HL-60/S4 treated with phorbol 12-myristate 13-acetate at 8.2 ng/mL for 4 days and 3 days (cell line): Measurements from ENCODE around the gene TEX54.
"Not testable (repeated sequence)": the region's sequence is repeated elsewhere in the genome, so short reads cannot be mapped to it uniquely, and the experiment has no call there.

Experiments
- in situ Hi-C: fragments of 300-500 bp; cut with MboI; formaldehyde crosslinking; loops from 2 replicates; pipeline ENCODE4 v1.15.0; 2022; ENCODE audit warnings: low sequenced_read_pairs

Gene TEX54

GRCh38 chr11:62839050-62839945 is 6.7 kb upstream of the TEX54 start, which contains the start of gene WDR74:
WDR74 (minus strand) TSS chr11:62839590; CDS start chr11:62839570, 20 bp downstream.
- in situ Hi-C loops = no loop called here

- in situ Hi-C loops = no loop called here
Observed at GRCh38 chr11:62835336-62835735, 2.7 kb upstream of the TEX54 start.

DNA sequence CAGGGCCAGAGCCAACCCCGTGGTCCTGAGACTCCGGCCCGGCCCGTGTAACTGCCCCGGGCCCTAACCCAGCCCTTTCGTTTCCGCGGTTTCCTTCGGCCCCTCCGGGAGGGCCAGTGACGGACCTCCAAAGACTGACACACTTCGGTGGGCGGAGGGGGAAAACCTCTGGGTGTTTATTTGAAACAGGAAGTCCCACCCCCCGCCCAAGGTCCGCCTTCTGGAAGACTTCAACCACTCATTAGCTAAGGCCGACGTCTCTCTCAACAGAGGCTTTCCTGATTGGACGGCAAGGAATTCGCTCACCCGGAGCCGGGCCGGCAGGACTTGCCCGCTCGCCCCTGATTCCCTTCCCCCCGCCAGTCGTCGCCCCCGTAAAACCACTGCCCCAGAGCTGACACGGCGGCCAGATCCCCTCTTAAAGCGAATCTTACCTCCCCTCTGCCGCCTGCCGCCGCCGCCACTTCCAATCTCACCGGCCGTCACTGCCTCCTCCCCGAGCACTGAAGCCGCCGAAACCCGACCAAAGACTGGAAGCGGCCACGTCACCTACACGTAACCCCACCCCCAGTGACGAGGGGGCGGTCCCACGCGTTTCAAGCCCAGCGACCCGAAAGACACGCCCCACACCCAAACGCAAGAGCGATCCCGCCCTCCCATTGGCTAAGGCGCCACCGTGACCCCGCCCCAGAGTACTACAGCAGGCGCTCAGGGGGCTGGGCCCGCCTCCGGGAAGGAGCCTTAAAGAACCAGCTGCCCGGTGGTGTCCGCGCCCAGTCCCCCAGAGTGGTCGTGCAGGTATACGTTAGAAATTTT is 913 bp downstream of the TEX54 start, which contains the start of gene STX5:
TSS of gene STX5 (minus strand) at position 532 of the 816 bp plus-strand sequence. CDS start 808 bp downstream, outside the sequence.
- in situ Hi-C loops = no loop called here

DNA sequence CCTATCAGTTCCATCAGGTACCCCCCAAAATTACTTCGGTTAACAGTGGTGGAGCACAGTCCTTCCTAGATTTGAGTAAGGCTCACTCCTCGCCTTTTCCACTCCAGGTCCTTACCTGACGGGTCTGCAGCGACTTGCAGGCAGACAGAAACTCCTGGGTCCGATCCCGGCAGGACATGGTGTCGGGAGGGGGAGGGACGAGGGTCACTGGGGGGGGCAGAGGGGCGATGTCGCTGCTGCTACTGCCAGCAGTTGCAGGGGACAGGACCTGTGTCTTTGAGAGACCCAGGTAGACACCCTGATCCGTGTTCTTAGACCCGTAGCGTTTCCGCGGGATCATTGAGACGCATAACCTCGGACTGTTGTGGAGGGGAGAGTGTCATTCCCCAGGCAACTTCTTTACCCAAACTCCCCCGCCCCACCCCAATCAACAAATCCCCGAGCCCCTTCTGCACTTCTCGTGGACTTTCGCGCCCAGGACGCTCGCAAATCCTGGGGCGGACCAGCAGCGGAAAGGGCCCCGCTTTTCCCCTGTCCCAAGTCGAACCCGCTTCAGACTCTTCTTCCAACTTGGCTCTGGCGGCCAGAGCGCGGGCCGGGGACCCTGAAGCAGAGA is 1.6 kb downstream of the TEX54 start:
- in situ Hi-C loops = no loop called here

- in situ Hi-C loops = not testable (repeated sequence)
Observed at GRCh38 chr11:62828130-62828529, 4.5 kb downstream of the TEX54 start.

DNA sequence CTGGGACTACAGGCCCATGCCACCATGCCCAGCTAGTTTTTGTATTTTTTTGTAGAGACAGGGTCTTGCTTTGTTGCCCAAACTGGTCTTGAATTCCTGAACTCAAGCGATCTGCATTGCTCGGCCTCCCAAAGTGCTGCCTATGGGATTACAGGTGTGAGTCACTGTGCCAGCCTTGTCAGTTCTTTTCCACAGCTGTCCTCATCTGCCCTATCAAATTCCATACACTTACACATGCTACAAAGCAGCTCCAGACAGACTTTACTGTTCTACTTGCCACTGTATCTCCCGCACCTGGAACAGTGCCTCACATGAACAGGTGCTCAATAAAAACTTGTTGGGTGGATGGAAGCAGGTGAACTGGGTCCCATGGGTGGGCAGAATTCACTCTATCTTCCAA is 9.0 kb downstream of the TEX54 start:
- in situ Hi-C loops = no loop called here

DNA sequence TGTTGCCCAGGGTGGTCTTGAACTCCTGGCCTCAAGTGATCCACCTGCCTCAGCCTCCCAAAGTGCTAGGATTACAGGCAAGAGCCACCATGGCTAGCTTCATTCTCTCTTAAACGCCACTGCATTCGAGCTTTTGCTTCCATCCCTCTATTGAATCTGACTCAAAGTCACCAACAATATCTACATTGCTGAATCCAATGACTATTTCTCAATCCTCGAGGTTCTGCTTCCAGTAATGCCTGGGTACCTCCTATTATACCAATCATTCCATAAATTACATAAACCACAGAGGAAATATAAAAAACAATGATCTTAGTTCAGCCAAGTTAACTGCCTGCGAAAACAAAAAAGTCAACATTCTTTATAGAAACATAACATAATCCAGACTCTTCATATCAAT is 15.5 kb downstream of the TEX54 start:
- in situ Hi-C loops = no loop called here

GRCh38 chr11:62816557-62816956 is 16.1 kb downstream of the TEX54 start:
- in situ Hi-C loops = no loop called here

GRCh38 chr11:62811659-62812058 is 21.0 kb downstream of the TEX54 start:
- in situ Hi-C loops = no loop called here

DNA sequence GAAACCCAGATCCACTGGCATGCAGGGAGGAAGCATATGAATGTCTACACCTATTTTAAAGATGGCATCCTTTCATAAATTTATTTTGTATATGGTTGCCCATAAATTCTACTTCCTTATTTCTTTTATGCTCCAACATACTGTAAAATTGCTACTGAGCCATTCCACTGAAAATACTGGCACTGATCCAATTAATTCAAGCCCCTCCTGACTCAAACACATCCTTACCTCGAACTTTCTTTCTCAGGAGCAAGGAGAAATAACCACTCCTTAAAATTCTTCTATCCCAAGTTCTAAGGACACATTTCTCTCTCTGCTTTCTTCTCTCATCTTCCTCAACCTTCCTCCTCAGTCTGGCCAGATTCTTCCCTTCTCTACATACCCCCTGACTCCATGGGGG is 21.9 kb downstream of the TEX54 start:
- in situ Hi-C loops = no loop called here

DNA sequence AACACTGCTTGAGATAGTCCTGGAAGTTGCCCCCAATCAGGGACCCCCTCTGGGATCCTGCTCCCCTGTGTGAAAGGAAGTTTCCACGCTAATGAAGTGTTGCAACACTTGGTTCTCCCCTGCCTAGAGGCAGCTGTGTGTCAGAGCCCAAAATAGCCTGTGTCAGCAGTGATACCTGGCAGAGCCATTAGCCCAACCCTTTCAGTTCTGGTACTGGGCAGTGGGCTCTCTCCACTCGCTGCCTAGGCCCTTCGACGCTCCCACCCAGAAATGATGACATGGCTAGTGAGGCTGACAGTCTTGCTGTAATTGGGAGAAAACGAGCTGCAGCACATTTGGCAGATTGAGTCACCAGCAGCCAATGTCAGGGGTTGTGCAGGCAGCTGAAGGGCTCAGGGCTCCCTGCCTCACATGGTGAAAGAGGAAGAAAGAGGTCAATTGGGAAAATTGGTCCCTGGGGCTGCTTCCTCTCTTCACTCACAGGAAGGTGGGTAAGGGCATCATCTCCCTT is 26.0 kb downstream of the TEX54 start:
- in situ Hi-C loops = no loop called here

GRCh38 chr11:62805961-62806441 is 26.6 kb downstream of the TEX54 start:
- in situ Hi-C loops = no loop called here

DNA sequence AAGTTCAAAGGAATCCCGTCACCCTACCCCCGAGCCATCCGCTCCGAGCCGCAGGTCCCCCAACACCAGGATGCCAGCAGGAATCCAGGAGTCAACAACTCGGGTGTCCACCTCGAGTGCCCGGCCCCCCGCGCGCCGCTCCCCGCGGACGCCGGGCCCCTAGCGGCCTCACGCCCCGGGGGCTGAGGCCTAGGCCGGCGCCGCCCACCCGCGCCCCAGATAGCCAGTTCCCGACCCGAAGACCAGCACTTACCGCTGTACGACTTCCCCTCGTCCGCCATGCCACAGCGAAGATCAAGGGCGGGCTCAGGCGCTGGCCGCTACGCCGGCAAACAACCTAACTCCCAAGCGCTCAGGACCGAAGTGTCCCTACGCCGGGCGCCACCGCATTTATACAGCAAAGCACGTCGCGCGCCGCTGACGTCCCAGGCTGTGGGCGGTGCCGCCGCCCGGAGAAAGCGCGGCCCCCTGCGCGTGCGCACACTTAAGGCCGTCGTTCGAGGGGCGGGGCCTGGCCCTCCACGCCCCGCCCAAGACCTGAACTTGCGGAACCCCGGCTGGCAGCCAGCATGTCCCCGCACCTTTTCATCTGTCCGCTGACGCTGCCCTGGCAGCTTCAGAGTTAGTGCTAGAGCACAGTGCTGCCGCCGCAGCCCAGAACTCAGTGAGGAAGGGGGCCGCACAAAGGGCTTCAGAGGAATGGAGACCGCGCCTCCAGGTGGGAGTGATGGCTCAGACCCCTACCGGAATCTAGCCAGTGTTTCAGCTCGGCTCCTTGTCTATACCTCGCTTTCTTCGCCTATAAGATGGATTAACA is 27.4 kb downstream of the TEX54 start, which contains the start of gene NXF1:
TSS of gene NXF1 (minus strand) at position 365 of the 817 bp plus-strand sequence. CDS start at position 281, 84 bp downstream.
- in situ Hi-C loops = no loop called here

GRCh38 chr11:62804310-62805075 is 28.1 kb downstream of the TEX54 start:
- in situ Hi-C loops = no loop called here

- in situ Hi-C loops = no loop called here
Observed at GRCh38 chr11:62801071-62801470, 31.6 kb downstream of the TEX54 start.

GRCh38 chr11:62799486-62799885 is 33.2 kb downstream of the TEX54 start:
- in situ Hi-C loops = no loop called here

DNA sequence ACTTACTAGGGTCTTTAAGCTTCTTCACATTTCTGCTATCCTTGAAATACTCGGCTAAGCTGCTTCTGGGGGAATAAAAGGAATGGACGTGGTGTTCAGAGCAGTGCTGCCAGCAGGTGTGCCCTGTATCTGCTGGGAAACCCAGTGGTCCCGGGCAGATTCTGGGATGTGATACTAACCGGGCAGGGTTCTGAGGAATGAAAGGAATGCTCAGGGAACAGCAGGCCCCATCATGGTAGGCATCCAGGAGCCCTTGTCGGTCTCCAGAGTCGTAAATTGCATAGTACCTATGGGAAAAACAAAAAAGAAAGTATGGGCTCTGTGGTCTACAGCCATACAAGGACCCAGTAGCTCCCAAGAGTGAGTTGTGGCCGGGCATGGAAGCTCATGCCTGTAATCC is 36.4 kb downstream of the TEX54 start:
- in situ Hi-C loops = no loop called here

GRCh38 chr11:62794201-62794775 is 38.4 kb downstream of the TEX54 start:
- in situ Hi-C loops = no loop called here

DNA sequence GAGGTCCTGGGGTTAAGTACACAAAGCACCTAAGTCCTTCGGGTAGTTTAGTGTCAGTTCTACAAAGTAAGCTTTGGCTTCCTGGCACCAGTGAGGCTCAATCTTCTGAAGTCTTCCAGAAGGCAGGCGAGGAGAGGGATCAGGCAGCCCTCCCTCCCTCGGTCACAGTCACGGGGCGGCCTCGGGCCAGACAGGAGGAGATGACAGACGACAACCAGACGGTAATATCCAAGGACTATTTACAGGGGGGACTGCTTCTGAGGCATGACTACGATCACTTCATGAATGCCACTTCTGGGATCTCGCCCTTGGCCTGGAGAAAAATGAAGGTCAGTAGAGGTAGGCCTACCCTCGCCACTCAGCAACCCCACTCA is 40.5 kb downstream of the TEX54 start:
- in situ Hi-C loops = no loop called here
